ENCODE results near the gene PRICKLE2.

DNA sequence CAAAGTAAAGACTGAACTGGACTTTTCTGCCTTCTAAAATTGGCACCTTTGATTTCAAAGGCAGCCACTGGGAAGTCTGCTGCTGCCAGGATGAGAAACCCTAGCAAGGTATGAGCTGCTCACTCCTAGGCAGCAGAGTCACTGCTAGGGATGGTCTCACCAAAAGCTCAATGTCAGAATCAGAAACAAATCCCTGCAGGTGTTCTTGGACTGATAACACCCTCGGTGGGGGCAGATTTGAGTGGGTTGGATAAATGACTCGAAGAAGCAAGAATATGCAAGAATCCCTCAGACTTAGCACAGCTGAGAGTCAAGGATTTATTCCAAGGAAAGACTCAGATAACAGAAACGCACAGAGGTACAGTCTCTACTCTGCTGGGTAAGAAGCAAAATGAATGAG lies 90.4 kb downstream of the PRICKLE2 start:
- TF ChIP-seq, protein P1, sequence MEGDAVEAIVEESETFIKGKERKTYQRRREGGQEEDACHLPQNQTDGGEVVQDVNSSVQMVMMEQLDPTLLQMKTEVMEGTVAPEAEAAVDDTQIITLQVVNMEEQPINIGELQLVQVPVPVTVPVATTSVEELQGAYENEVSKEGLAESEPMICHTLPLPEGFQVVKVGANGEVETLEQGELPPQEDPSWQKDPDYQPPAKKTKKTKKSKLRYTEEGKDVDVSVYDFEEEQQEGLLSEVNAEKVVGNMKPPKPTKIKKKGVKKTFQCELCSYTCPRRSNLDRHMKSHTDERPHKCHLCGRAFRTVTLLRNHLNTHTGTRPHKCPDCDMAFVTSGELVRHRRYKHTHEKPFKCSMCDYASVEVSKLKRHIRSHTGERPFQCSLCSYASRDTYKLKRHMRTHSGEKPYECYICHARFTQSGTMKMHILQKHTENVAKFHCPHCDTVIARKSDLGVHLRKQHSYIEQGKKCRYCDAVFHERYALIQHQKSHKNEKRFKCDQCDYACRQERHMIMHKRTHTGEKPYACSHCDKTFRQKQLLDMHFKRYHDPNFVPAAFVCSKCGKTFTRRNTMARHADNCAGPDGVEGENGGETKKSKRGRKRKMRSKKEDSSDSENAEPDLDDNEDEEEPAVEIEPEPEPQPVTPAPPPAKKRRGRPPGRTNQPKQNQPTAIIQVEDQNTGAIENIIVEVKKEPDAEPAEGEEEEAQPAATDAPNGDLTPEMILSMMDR (IDR thresholded peaks at IDR 0.05): no peak
- no peak for TF ChIP-seq POLR2A (IDR thresholded peaks at IDR 0.05)

Data from testis (tissue), 2 donors.